PC-9 (cell line): ENCODE data around the gene ARHGAP26. TPM values are rescaled to one million over a fixed set of nuclear protein-coding genes. Genes with fewer than 3 reads are reported as not detected.
A peak's percentile ranks its signal among the peaks of the same experiment; 100 is the strongest.

ENCODE experiments used
- BruUV-seq: library from RNA; stranded (reverse); fragments of 400-500 nt; replicated peaks from 2 replicates; lab custom pipeline; 2021; lab: Mats Ljungman, UMichigan
- CTCF ChIA-PET: fragments of 300-600 bp; sonication (Branson Sonifier 250); formaldehyde crosslinking; loops from one replicate; lab custom pipeline; 2022; ENCODE audit warnings: antibody characterized with exemption; lab: Charles Lee
- POLR2A ChIA-PET: fragments of 300-600 bp; sonication (Branson Sonifier 250); formaldehyde crosslinking; loops from one replicate; lab custom pipeline; 2022; ENCODE audit warnings: antibody characterized with exemption; ENCODE audit not compliant: unreplicated experiment; lab: Charles Lee
- DNase-seq, 2 experiments: peaks; one replicate each; pipeline versions ENCODE4 v3.0.0 to v3.0.0-alpha.2; 2015 to 2022; ENCODE audit warnings: mixed read lengths in 1 of 2
- H2AFZ ChIP-seq: fragments of 200-600 bp; sonication (generic); 2 replicates; pipeline ENCODE4 v1.8.1; 2017; ENCODE audit warnings: antibody characterized with exemption
- H3F3A ChIP-seq: fragments of 200-600 bp; sonication (generic); 2 replicates; pipeline ENCODE4 v1.8.1; 2017; ENCODE audit warnings: antibody characterized with exemption, mild to moderate bottlenecking, low read depth; ENCODE audit not compliant: insufficient read depth
- H3K27ac ChIP-seq: fragments of 200-600 bp; sonication (generic); 2 replicates; pipeline ENCODE4 v1.6.1; 2016; ENCODE audit warnings: mixed run types
- H3K27me3 ChIP-seq: fragments of 200-600 bp; sonication (generic); 2 replicates; pipeline ENCODE4 v1.6.1; 2016; ENCODE audit warnings: low read depth, mixed run types; ENCODE audit not compliant: insufficient read depth
- H3K36me3 ChIP-seq: fragments of 200-600 bp; sonication (generic); 2 replicates; pipeline ENCODE4 v1.6.1; 2016; ENCODE audit warnings: low read depth, mixed run types
- H3K4me1 ChIP-seq: fragments of 200-600 bp; sonication (generic); replicated peaks from 2 replicates; pipeline ENCODE4 v1.6.1; 2016; ENCODE audit warnings: mixed run types; ENCODE audit not compliant: insufficient read depth
- H3K4me2 ChIP-seq: fragments of 200-600 bp; sonication (generic); 2 replicates; pipeline ENCODE4 v1.6.1; 2017; ENCODE audit warnings: mixed run types
- H3K4me3 ChIP-seq: fragments of 200-600 bp; sonication (generic); 2 replicates; pipeline ENCODE4 v1.6.1; 2016; ENCODE audit warnings: mixed run types
- H3K79me2 ChIP-seq: fragments of 200-600 bp; sonication (generic); 2 replicates; pipeline ENCODE4 v1.6.1; 2017; ENCODE audit warnings: low read depth, mixed run types
- H3K9me2 ChIP-seq: fragments of 200-600 bp; sonication (generic); 2 replicates; pipeline ENCODE4 v1.8.1; 2017; ENCODE audit warnings: mild to moderate bottlenecking; ENCODE audit not compliant: insufficient read depth
- H3K9me3 ChIP-seq: fragments of 200-600 bp; sonication (generic); 2 replicates; pipeline ENCODE4 v1.8.1; 2016; ENCODE audit warnings: low read depth; ENCODE audit not compliant: insufficient read depth
- H4K20me1 ChIP-seq: fragments of 200-600 bp; sonication (generic); 2 replicates; pipeline ENCODE4 v1.8.1; 2017; ENCODE audit not compliant: insufficient read depth
- CTCF ChIP-seq: fragments of 200-600 bp; sonication (generic); conservative IDR thresholded peaks from 2 replicates; pipeline ENCODE4 v1.6.1; 2017; ENCODE audit warnings: mixed run types, antibody characterized with exemption, mild to moderate bottlenecking, moderate library complexity
- EZH2 ChIP-seq: fragments of 200-600 bp; sonication (generic); IDR thresholded peaks from 2 replicates; pipeline ENCODE4 v1.8.0; 2017; ENCODE audit warnings: antibody characterized with exemption, low read depth
- intact Hi-C: fragments of 100-400 bp; cut with micrococcal nuclease; formaldehyde crosslinking; loops from one replicate; pipeline ENCODE4 v1.10.0; 2022; ENCODE audit not compliant: unreplicated experiment
- total RNA-seq: library from RNA; stranded (reverse); gene quantifications from 2 replicates; pipeline ENCODE4 v1.2.3, GENCODE V29; 2021

The ARHGAP26 gene
- total RNA-seq, 1 experiment from 2014 or later = 29.7 TPM

GRCh38 chr5:142856269-142856782 lies 86.1 kb downstream of the ARHGAP26 start:
- no peaks in the 10 kb centered on the region for H3K9me3 ChIP-seq
- no peaks in the 10 kb centered on the region for H3K9me2 ChIP-seq
- no TSS peak for BruUV-seq
- no peak overlapping the region for H3K4me2 ChIP-seq
- no peak overlapping the region for H3K4me3 ChIP-seq
- H3K79me2 ChIP-seq = peaks cover 3% of the 10 kb centered on the region; the same call in 1 of the 2 replicates
- POLR2A ChIA-PET = no interaction called here
- H3K36me3 ChIP-seq = 0 out of 2 replicates have a peak, but pooled peaks cover 3% of the 10 kb centered on the region
- peaks cover 15% of the 10 kb centered on the region; the same call in 1 of the 2 replicates for H3K4me1 ChIP-seq
- intact Hi-C loops = no loop called here
- 0 out of 2 replicates have a peak overlapping the region, but pooled peaks have one; percentile 44 for H3K27ac ChIP-seq
- H3K27me3 ChIP-seq = no peaks in the 10 kb centered on the region
- H3F3A ChIP-seq = peaks cover 4% of the 10 kb centered on the region; the same call in 1 of the 2 replicates
- H4K20me1 ChIP-seq = no peaks in the 10 kb centered on the region
- DNase-seq = no peak
- no peak overlapping the region for H2AFZ ChIP-seq
- CTCF ChIA-PET = no interaction called here
- no peak for TF ChIP-seq EZH2
- no peak for TF ChIP-seq CTCF

GRCh38 chr5:142857405-142857804 lies 87.2 kb downstream of the ARHGAP26 start:
- Histone ChIP-seq H3K27ac (peak overlapping the region; percentile 44), H3K4me2 (peak overlapping the region; percentile 41), H3F3A (peaks cover 4% of the 10 kb centered on the region; the same call in 1 of the 2 replicates), H3K79me2 (peaks cover 6% of the 10 kb centered on the region; the same call in 1 of the 2 replicates), H3K4me3 (no peak overlapping the region), H3K9me3 (no peaks in the 10 kb centered on the region), H3K27me3 (no peaks in the 10 kb centered on the region), H2AFZ (no peak overlapping the region), H3K36me3 (0 out of 2 replicates have a peak, but pooled peaks cover 3% of the 10 kb centered on the region), H3K9me2 (no peaks in the 10 kb centered on the region), H3K4me1 (peaks cover 15% of the 10 kb centered on the region; the same call in 1 of the 2 replicates), H4K20me1 (no peaks in the 10 kb centered on the region)
- TF ChIP-seq EZH2 (no peak), CTCF (no peak)
- DNase-seq = peak in 1 of 2 experiments; percentile 67
- CTCF ChIA-PET = interaction anchor here (0.7 kb wide), 1 partner anchor 33 kb away, joined by 4 read pairs; no protein-coding TSS in a partner anchor
- no TSS peak for BruUV-seq
- intact Hi-C loops = no loop called here
- POLR2A ChIA-PET = no interaction called here

- Histone ChIP-seq H3K27me3 (no peaks in the 10 kb centered on the region), H3K36me3 (0 out of 2 replicates have a peak, but pooled peaks cover under 1% of the 10 kb centered on the region), H3K27ac (no peak overlapping the region), H3K9me2 (no peaks in the 10 kb centered on the region), H3K9me3 (no peaks in the 10 kb centered on the region), H2AFZ (no peak overlapping the region), H4K20me1 (no peaks in the 10 kb centered on the region), H3K4me2 (no peak overlapping the region), H3K4me1 (peaks cover 23% of the 10 kb centered on the region), H3K4me3 (no peak overlapping the region), H3K79me2 (0 out of 2 replicates have a peak, but pooled peaks cover 11% of the 10 kb centered on the region), H3F3A (peaks cover 4% of the 10 kb centered on the region; the same call in 1 of the 2 replicates)
- ChIA-PET POLR2A (no interaction called here), CTCF (no interaction called here)
- DNase-seq = no peak
- intact Hi-C loops = no loop called here
- TF ChIP-seq EZH2 (no peak), CTCF (no peak)
- no TSS peak for BruUV-seq
Observed at GRCh38 chr5:142859037-142859436, 88.9 kb downstream of the ARHGAP26 start.
